Kidney capillary endothelial cell (primary cell): ENCODE data around the gene EXOSC10.
"Not testable (repeated sequence)": the region's sequence is repeated elsewhere in the genome, so short reads cannot be mapped to it uniquely, and the experiment has no call there.

ENCODE experiments used
- DNase-seq: peaks from one replicate; pipeline ENCODE4 v3.0.0-alpha.2; 2018; ENCODE audit warnings: low spot score

EXOSC10 gene

GRCh38 chr1:11109047-11109760 is 9.5 kb upstream of the EXOSC10 start:
- no peak for DNase-seq

GRCh38 chr1:11107599-11107998 is 7.9 kb upstream of the EXOSC10 start:
- DNase-seq: no peak

GRCh38 chr1:11105586-11105985 is 5.9 kb upstream of the EXOSC10 start:
- DNase-seq: no peak

GRCh38 chr1:11101347-11101746 is 1.7 kb upstream of the EXOSC10 start:
- DNase-seq: no peak

- not testable (repeated sequence) for DNase-seq
These were observed 1.1 kb upstream of the EXOSC10 start for GRCh38 chr1:11100806-11101205.

GRCh38 chr1:11100149-11100493 is 452 bp upstream of the EXOSC10 start:
- no peak for DNase-seq

GRCh38 chr1:11098931-11099309 is 749 bp downstream of the EXOSC10 start:
- no peak for DNase-seq

GRCh38 chr1:11083784-11084183 is 15.9 kb downstream of the EXOSC10 start:
- not testable (repeated sequence) for DNase-seq

GRCh38 chr1:11080931-11081330 is 18.7 kb downstream of the EXOSC10 start:
- no peak for DNase-seq

GRCh38 chr1:11078631-11079030 is 21.0 kb downstream of the EXOSC10 start:
- DNase-seq: no peak

GRCh38 chr1:11073398-11073797 is 26.3 kb downstream of the EXOSC10 start:
- not testable (repeated sequence) for DNase-seq

GRCh38 chr1:11072216-11072917 is 27.3 kb downstream of the EXOSC10 start:
- no peak for DNase-seq

GRCh38 chr1:11071463-11072215 is 28.0 kb downstream of the EXOSC10 start:
- DNase-seq: no peak

GRCh38 chr1:11070876-11071275 is 28.8 kb downstream of the EXOSC10 start:
- no peak for DNase-seq

GRCh38 chr1:11068600-11069473 is 30.8 kb downstream of the EXOSC10 start:
- no peak for DNase-seq

- no peak for DNase-seq
These were observed 31.7 kb downstream of the EXOSC10 start for GRCh38 chr1:11067716-11068599.

- DNase-seq: no peak
These were observed 33.9 kb downstream of the EXOSC10 start for GRCh38 chr1:11065796-11066195.

- DNase-seq: no peak
These were observed 34.7 kb downstream of the EXOSC10 start for GRCh38 chr1:11064942-11065341.

- not testable (repeated sequence) for DNase-seq
These were observed 35.6 kb downstream of the EXOSC10 start for GRCh38 chr1:11063937-11064537.

GRCh38 chr1:11062965-11063401 is 36.7 kb downstream of the EXOSC10 start:
- DNase-seq: no peak
